ENCODE measurements around the gene PHF24.
A peak's percentile ranks its signal among the peaks of the same experiment; 100 is the strongest.

The PHF24 gene

DNA sequence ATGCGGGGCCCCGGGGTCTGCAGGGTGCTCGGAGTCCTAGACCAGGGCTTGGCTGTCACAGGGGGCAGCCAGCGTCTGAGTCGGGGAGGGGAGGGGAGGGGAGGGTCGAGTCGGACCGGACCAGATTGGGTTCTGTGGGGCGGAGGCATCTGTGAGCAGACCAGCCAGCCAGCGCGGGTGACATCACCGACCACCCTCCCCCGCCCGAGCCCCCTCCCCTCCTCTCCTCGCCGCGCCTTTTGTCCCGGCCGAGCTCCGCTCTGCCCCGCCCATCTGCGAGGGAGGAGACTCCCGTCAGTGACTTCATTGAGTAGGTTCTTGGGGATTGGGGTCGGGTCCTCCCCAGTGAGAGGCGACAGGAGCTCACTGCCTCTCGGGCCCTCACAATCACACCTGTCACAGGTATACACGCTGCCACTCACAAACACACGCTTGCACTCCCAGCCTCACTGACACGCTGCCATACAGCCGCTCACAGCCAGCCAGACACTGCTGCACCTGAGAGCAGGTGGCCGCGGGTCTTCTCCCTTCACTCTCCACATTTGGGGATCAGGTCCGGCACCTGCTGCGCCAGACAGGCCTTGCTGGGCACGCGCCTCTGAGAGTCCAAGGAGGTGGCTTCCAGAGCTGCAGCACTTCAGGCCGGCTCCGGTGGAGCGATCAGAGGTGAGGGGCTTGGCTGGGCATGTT is 32.0 kb downstream of the PHF24 start:
- peak overlapping the region; percentile 94 for H3K4me3 ChIP-seq (ENCODE audit: low read depth, low read length)
- TF ChIP-seq, protein P1, sequence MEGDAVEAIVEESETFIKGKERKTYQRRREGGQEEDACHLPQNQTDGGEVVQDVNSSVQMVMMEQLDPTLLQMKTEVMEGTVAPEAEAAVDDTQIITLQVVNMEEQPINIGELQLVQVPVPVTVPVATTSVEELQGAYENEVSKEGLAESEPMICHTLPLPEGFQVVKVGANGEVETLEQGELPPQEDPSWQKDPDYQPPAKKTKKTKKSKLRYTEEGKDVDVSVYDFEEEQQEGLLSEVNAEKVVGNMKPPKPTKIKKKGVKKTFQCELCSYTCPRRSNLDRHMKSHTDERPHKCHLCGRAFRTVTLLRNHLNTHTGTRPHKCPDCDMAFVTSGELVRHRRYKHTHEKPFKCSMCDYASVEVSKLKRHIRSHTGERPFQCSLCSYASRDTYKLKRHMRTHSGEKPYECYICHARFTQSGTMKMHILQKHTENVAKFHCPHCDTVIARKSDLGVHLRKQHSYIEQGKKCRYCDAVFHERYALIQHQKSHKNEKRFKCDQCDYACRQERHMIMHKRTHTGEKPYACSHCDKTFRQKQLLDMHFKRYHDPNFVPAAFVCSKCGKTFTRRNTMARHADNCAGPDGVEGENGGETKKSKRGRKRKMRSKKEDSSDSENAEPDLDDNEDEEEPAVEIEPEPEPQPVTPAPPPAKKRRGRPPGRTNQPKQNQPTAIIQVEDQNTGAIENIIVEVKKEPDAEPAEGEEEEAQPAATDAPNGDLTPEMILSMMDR (IDR thresholded peaks at IDR 0.05; ENCODE audit: borderline replicate concordance, insufficient read depth, low read depth, low read length), result no peak

DNA sequence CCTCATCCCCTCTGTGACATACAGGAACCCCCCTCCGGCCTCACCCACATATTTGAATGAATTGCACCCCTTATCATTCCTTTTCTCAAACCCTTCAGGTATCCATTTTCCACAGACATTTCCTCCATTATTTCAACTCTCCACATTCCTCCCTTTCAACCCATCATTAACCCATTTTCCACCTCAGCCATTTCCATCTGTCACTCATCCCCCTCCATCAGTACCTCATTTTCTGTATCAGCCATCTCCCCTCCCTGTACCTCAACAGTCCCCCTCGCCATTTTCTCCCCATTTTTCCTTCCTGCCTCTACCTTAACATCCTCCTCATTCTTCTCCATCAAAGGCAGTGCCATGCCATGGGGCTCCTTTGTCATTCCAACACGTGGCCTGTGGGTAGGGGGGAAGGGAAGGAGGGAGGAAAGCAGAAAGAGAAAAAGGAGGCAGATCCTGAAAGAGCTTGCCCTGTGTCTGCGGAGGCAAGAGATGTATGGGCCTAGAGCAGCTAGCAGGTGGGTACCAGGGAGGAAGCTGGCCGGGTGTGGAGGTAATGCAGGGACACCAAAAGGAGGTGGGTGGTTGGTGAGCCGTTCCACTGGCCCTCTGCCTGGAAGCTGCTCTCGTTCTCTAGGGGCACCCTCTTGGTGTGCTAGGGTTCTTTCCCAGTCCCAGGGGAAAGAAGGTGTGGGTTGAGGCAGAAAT is 33.0 kb downstream of the PHF24 start:
- TF ChIP-seq, protein P1 (IDR thresholded peaks at IDR 0.05; ENCODE audit: borderline replicate concordance, insufficient read depth, low read depth, low read length), result no peak
- H3K4me3 ChIP-seq (ENCODE audit: low read depth, low read length), result peak overlapping the region; percentile 94

DNA sequence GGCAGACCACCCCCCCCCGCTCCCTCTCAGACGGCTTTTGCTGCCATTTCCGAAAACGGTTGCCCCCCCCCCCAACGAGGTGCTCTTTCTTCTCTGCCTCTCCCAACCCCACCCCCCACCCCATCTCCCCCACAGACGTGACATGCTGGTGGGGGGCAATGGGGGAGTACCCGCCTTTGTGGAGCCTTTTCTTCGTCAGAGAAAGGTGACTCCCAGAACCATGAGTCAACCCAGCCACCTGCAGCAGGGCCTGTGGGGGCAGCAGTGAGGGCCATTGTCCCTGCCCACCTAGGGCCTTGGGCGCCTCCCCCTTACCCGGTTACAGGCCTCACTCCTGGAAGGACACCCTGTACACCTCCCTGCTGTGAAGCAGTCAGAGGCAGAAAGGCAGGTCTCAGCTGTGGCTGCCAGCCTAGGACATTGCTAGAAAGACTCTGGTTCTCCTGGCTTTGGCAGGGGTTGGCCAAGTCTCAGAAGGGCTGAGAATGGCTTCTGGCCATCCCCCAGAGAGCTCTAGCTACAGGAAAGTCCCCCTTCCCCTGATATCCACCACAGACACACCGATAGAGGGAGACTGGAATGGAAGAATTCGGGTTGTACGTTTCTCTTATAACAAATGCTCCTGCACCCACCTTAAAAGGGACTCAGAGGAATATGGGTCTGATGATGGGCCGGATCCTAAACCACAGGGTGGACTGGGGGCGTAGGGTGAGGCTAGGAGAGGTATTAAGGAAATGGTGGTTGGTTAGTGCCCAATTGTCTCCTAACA is 33.7 kb downstream of the PHF24 start:
- TF ChIP-seq, protein P1 (IDR thresholded peaks at IDR 0.05; ENCODE audit: borderline replicate concordance, insufficient read depth, low read depth, low read length), result peak; percentile 51
- H3K4me3 ChIP-seq (ENCODE audit: low read depth, low read length), result peak overlapping the region; percentile 94

DNA sequence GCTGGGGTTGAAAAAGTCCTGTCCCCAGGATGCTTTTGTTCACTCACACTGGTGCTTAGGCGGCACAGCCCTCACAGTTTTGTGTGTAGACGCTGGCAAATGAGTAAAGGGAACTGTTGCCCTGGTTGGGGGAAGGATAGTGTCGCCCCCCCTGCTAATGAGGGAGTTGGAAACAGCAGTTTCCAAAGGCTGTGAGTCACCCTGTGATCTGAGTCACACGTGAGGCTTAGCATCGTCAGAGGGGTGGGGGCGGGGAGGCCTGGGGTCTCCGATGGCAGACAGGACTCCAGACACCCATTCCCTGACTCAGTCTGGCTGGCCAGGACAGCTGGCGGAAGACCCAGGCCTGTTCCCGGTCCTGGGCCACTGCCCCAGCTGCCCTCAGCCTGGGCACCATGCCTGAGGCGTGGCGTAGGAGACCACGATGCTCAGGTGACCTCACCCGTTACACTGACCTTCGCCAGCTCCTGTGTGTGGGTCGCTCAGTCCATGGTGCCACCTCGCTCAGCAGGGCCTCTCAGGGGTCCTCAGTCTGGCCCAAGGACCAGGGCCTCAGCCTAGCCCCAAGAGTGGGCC is 34.4 kb downstream of the PHF24 start:
- no peak overlapping the region for H3K4me3 ChIP-seq (ENCODE audit: low read depth, low read length)

DNA sequence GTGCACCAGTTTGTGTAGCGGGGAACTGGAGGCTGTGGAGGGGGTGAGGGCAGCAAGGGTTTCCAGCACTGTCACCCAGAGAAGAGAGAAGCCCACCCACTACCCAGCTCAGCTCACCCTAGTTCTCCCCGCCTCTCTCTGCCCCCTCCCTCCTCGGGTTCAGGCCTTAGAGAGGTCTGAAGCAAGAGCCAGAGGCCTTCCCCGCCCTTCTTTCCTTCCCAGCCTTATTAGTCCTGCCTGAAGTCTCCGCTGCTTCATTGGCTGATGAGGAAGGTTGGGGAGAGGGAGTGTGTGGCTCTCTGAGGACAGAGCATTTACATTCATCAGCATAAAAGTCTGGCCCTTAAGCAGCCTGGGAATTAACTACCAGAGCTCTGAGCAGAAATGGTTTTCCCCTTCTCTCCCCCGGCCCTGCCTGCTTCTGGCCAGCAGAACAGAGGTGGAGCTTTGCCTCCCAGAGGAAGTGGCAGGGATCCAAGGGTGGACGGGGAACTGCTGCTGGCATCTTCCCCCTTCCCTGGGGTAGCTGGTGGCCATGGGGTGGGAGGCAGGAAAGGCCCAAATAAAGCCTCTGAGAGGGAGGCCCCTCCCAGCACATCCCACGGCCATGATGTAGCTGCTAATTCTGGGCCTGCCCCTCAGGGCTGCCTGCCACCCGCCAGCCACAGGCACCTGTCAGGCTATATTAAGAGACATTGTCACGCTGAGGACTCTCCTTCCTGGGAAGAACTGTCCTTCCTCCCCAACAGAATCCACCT is 35.6 kb downstream of the PHF24 start:
- H3K4me3 ChIP-seq (ENCODE audit: low read depth, low read length), result no peak overlapping the region
- TF ChIP-seq, protein P1 (IDR thresholded peaks at IDR 0.05; ENCODE audit: borderline replicate concordance, insufficient read depth, low read depth, low read length), result no peak

More for the DNA sequence above, 34.4 kb downstream of the PHF24 start:
- TF ChIP-seq, protein P1 (IDR thresholded peaks at IDR 0.05; ENCODE audit: borderline replicate concordance, insufficient read depth, low read depth, low read length), result no peak

DNA sequence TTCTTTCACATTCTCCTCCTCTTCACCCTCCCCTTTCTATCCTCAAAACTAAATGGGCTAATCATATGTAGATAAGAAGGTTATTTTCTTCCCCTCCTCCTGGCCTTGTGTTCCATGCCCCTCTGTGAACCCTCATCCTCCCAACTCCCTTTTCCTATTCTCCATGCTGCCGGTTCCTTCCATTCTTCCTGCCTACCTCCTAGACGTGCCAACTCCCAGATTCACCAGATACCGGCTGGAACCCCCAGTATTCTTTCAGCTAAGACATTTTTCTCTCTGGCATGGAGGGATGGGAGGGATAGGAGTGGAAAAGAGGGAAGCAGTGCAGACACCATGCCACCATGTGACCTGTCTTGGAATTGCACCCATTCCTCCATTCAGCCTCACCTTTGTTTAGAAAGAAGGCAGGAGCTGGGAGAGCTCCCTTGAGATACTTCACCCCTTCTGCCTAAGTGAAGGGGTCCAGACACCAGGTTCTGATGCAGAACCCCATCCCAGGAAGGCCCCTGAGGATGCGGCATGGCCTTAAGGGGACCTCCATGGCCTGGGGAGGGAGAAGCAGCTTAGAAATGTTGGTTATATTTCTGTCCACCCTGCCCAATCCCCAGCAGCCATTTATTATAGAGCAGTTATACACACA is 36.3 kb downstream of the PHF24 start:
- H3K4me3 ChIP-seq (ENCODE audit: low read depth, low read length), result no peak overlapping the region
- TF ChIP-seq, protein P1 (IDR thresholded peaks at IDR 0.05; ENCODE audit: borderline replicate concordance, insufficient read depth, low read depth, low read length), result peak; percentile 68
